Ishikawa (cell line): ENCODE results near the gene QARS1.

Experiments used
- CEBPB ChIP-seq: IDR thresholded peaks from 2 replicates; pipeline ENCODE4 v1.6.1; 2012
- EGR1 ChIP-seq: IDR thresholded peaks from 2 replicates; pipeline ENCODE4 v1.6.1; 2012
- RAD21 ChIP-seq: IDR thresholded peaks from 2 replicates; pipeline ENCODE4 v1.6.1; 2012; ENCODE audit warnings: low read depth
- REST ChIP-seq: IDR thresholded peaks from 2 replicates; pipeline ENCODE4 v1.6.1; 2012; ENCODE audit warnings: low read depth, mild to moderate bottlenecking
- TAF1 ChIP-seq: IDR thresholded peaks from 2 replicates; pipeline ENCODE4 v1.6.1; 2012; ENCODE audit warnings: low read depth, mild to moderate bottlenecking
- TCF12 ChIP-seq: IDR thresholded peaks from 2 replicates; pipeline ENCODE4 v1.6.1; 2012; ENCODE audit warnings: low read depth
- ZBTB7A ChIP-seq: IDR thresholded peaks from 2 replicates; pipeline ENCODE4 v1.6.1; 2012; ENCODE audit warnings: low read depth
- TF ChIP-seq, protein P1 (sequence below): IDR thresholded peaks from 2 replicates; pipeline ENCODE4 v1.6.1; 2012

DNA sequence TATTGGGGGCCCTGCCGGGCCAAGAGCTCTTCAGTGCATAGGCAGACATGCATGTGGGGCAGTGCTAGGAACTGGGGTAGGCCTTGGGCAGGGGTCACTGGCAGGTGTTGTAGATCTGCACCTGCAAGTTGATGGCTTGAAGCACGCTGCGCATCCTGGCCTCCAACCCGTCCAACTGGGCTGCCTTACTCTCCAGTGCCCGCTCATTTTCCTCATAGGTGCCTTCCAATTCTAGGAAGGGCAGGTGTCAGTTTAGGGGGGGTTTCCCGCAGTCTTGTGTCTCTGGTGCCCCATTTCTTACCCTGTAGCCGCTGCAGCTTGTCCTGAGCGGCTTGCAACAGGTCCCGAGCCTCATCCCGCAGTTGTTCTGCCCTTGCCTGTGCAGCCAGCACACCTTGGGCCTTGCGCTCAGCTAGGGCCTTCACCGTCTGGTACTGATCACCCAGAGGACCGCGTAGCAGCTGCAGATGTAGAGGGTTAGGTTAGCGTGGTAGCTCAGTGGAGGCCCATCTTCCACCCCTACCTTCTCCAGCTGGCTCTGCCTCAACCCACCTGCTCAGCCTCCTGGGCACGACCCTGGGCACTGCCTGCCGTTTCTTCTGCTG, 16.7 kb upstream of the QARS1 start:
- TF ChIP-seq, protein P1, sequence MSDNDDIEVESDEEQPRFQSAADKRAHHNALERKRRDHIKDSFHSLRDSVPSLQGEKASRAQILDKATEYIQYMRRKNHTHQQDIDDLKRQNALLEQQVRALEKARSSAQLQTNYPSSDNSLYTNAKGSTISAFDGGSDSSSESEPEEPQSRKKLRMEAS, result no peak
- no peak for TF ChIP-seq REST
- TF ChIP-seq EGR1, result no peak
- no peak for TF ChIP-seq CEBPB
- TF ChIP-seq ZBTB7A, result no peak
- no peak for TF ChIP-seq TAF1
- TF ChIP-seq RAD21, result no peak
- TF ChIP-seq TCF12, result no peak
